GM10847 (cell line): ENCODE data around the gene KLHL25.

Experiments used
- POLR2A ChIP-seq: IDR thresholded peaks from 2 replicates; pipeline ENCODE4 v1.6.1; 2011; ENCODE audit not compliant: insufficient read length; ENCODE audit errors: extremely low read depth

The KLHL25 gene

DNA sequence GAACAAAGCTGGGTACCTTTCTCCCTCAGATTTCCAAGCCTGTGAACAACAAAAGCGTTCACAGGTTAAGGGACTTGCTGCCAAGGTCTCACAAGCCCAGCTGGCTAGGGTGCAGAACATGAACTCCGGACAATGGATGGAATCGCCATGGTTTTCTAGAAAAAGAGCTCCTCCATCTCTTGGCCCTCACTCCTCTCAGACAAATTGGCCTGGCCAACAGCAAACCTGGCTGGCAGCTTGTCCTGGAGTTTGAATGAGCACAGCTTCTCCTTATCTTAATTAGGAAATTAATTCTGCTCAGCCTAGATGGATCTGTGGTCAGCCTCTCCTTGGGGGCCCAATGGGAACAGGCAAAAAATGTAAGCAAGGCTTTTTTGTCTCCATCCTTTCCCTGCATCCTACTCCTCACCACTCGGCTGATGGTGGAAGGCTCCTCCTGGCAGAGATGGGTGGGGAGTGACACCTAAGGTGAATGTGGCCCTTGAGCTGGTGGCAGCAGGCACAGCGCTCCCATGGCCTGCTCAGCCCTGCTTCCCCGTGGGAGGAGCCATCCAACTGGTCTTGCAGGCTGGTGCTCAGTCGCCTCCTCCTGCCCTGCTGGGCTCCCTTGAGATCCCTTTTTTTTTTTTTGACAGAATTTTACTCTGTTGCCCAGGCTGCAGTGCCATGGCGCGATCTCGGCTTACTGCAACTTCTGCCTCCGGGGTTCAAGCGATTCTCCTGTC lies 5.8 kb downstream of the KLHL25 start:
- no peak for TF ChIP-seq POLR2A

DNA sequence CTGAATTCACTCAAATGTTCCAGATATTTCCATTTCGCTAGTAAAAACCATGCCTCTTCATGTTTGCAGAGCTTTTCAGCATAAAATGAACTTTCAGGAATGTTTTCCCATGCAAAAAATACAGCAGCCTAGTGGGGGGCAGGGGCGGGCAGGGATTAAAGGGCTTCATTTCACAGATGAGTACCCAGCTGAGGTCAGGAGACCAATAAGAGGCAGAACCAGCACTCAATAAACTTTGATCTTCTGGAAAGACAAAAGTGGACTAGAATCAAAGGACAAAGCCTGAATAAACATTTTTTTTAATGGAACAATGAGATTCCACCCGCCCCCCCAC lies 8.0 kb downstream of the KLHL25 start:
- no peak for TF ChIP-seq POLR2A

GRCh38 chr15:85785887-85786780 lies 8.6 kb downstream of the KLHL25 start:
- no peak for TF ChIP-seq POLR2A

- TF ChIP-seq POLR2A: no peak
These were observed 12.7 kb downstream of the KLHL25 start for GRCh38 chr15:85782064-85782463.

- TF ChIP-seq POLR2A: no peak
These were observed 13.6 kb downstream of the KLHL25 start for GRCh38 chr15:85781099-85781498.

GRCh38 chr15:85780225-85780985 lies 14.3 kb downstream of the KLHL25 start:
- no peak for TF ChIP-seq POLR2A

DNA sequence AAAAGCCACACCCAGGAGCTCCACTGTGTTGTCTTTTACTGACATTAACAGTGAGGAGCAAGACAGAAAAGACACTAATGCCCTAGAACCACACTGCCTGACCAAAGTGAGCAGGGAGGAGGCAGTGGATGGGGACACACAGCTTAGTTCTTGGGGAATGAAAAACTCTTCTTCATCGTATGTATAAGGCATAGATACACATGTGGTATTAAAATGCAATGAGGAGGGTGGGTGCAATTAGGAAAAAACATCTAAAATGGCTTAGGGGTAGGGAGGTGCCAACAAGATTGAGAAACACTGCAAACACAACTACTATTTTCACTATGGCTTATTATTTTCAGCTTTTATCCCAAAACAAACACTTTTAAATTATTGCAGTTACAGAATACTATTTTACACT lies 15.5 kb downstream of the KLHL25 start:
- no peak for TF ChIP-seq POLR2A

DNA sequence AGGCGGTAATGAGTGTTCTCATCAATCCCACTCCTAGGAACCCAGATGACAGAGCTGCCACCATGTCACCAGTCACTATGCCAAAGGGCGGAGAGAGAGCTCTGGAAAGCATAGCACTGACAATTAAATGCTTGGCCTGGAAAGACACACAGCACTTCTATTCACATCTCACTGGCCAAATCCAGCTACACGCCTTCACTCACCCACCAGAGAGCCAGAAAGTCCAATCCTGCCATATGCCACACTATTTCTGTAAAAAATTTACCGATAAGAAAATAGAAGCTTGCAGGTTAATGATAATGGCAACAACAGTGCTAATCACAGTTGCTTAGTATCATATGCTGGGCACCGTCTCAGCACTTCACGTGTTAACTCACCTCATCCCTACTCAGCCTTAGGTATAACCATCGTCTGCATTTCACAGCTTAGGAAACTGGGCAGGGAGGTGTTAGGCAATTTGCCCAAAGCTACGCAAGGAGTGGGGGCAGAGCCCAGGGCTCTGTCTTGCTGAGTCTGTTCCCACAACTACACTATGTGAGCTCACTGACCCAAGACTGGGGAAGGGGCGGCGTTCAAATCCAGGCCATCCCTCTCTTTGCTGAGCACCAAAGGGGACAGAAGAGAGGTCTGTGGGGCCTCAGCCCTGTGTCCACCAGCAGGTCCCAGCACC lies 16.5 kb downstream of the KLHL25 start:
- TF ChIP-seq POLR2A: no peak

DNA sequence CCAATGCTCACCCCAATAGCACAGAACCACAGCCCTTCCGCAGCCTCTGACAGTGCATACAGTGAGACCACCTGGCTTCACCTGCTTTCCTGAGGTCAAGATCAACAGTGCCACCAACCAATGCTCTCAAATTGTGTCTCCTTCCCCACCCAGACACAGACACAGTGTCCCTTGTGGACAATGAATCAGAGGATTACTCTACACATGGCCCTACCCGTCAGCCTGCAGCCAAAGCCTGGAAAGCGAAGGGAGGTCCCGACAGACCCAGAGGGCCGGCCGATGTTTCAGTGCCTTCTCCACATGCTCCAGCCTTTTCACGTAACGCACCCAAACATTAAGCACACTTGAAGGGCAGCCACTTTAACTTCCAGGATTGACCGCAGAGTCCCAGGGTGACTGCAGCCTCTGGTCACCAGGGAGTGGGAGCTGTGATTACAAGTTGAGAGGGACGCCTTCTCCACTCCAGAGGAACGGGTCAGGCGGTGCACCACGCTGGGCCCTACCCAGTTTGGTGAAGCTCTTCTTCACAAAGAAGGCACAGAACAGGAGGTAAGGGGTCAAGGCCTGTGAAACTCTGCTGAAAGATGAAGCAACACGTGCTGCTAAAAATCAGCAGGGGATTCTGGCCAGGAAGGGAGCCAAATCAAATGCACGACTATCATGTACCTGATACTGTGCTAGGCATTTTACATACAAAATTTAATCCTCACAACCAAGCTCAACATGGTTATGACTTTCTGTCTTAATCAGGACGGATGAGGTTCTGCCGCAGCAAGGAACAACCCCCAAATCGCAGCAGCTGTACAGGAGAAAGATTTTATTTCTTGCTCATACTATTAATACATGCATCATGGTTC lies 17.2 kb downstream of the KLHL25 start:
- TF ChIP-seq POLR2A: no peak

- TF ChIP-seq POLR2A: no peak
These were observed 20.8 kb downstream of the KLHL25 start for GRCh38 chr15:85773970-85774369.

DNA sequence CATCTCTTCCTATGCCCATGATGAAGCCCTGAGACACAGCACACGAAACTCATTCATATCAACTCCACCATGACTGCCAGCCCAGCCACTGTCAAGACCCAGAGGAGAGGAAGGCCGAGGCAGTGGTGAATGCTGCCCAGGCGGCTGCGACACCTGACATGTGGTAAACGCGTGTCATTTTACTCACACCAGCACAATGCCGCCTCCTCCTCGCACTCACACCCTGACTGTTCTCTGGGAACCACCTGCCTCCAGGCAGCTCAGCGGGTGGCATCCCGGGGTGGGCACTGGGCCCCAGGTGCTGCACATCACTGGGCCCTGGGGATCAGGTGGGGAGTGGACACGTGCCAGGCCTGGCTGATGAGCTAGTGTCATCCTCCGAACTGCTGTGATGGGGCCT lies 21.5 kb downstream of the KLHL25 start:
- TF ChIP-seq POLR2A: no peak

DNA sequence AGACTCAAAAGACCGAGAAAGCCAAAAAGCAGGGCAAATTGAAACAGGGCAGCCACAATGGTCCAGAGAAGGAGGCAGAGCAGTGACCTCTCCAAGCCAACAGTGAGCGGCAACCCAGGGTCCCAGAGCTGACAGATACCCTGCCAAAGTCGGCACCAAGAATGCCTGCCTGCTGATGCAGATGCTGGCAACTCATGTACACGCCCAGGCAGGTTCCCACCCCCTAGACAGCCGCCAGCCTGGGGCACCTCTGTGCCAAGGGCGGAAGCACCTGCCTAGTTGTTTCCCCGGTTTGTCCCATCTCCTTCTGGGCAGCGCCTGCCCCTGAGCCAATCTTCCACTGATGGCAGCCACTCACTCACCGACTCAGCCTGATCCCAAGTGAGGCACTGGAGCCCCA lies 22.1 kb downstream of the KLHL25 start:
- TF ChIP-seq POLR2A: no peak

DNA sequence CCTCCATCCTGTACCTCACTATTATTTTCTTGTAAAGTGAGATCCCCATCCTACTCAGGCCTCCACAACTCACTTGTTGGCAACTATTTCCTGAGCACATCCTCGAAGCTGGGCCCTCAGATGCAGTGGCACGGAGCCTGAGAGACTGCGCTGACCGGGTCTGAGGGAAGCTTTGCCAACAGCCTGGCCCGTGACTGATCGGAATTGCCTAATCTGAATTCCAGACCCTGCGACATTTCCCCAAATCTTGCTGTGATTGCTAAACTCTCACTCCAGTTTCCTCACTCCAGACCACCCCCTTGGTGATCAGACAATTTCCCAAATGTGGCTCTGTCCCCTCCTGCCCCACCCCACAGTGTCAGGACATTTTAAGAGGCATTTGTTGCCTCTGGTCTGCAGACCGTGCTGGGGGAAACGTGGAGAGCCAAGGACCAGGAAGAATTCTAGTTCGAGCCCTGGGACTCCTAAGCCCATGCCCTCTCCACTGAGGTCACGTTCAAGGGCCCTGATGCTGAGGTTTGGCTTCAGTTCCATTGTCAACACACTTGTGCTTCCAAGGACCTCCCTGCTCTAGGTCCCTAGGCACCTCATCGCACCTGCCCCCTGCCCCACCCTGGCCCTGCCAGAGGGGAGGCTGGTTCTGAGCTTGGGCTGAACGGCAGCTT lies 22.8 kb downstream of the KLHL25 start:
- no peak for TF ChIP-seq POLR2A

DNA sequence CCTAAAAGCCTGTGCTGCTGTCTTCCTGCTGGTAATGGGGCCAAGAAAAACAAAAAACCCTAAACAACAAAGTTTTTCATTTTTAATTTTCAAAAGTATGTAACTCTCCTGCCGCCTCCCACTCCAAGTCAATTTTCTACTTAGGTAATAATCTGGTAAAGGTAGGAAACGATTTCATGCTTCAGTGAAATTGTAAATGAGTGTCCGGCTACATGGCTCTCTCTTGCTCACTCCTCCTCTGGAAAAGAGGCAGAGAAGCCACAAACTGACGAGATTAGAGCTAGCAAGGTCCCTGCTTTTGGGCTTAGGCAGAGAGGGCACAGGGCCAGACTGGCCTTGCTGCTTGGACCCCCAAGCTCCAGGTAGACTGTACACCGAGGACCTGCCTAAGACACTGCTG lies 23.5 kb downstream of the KLHL25 start:
- TF ChIP-seq POLR2A: no peak
